Activated T-helper 17 cell treated with anti-CD3 and anti-CD28 coated beads, Interleukin-2, amount 50 U/mL, for 72 hours (primary cell): ENCODE data around the gene CAMK1D. TPM values are rescaled to one million over a fixed set of nuclear protein-coding genes. Genes with fewer than 3 reads are reported as not detected.
"Not testable (repeated sequence)": the region's sequence is repeated elsewhere in the genome, so short reads cannot be mapped to it uniquely, and the experiment has no call there.

Source experiments
- ATAC-seq: fragments of 150-1000 bp; cut with Tn5 transposase; replicated peaks from 2 replicates; pipeline ENCODE4 v1.10.0; 2021; ENCODE audit warnings: mild to moderate bottlenecking, moderate library complexity
- H3K27ac Mint-ChIP-seq: one replicate; pipeline ENCODE4 v1.8.0; 2022; ENCODE audit warnings: mixed read lengths
- H3K27me3 Mint-ChIP-seq: one replicate; pipeline ENCODE4 v1.8.0; 2022; ENCODE audit warnings: mixed read lengths
- H3K36me3 Mint-ChIP-seq: one replicate; pipeline ENCODE4 v1.8.0; 2022; ENCODE audit warnings: low read depth, mild to moderate bottlenecking, mixed read lengths
- H3K4me1 Mint-ChIP-seq: one replicate; pipeline ENCODE4 v1.8.0; 2022; ENCODE audit warnings: mixed read lengths
- H3K4me3 Mint-ChIP-seq: one replicate; pipeline ENCODE4 v1.8.0; 2022; ENCODE audit warnings: mild to moderate bottlenecking, mixed read lengths
- H3K9me3 Mint-ChIP-seq: one replicate; pipeline ENCODE4 v1.8.0; 2022; ENCODE audit warnings: mixed read lengths
- total RNA-seq, 2 donors: library from RNA; stranded (reverse); gene quantifications; one replicate each; pipeline ENCODE4 v1.2.3, GENCODE V29; 2022

Gene CAMK1D
- total RNA-seq, 2 donors from 2014 or later = 10.9 to 20.7 TPM

- H3K36me3 Mint-ChIP-seq = no peaks in the 10 kb centered on the region
- H3K4me1 Mint-ChIP-seq = peaks cover 17% of the 10 kb centered on the region
- ATAC-seq = no peak
- peak overlapping the region; percentile 63 for H3K27ac Mint-ChIP-seq
- no peaks in the 10 kb centered on the region for H3K9me3 Mint-ChIP-seq
- H3K27me3 Mint-ChIP-seq = no peaks in the 10 kb centered on the region
- no peak overlapping the region for H3K4me3 Mint-ChIP-seq
Observed at GRCh38 chr10:12428447-12429135, 79.2 kb downstream of the CAMK1D start.

GRCh38 chr10:12430406-12430982 lies 81.1 kb downstream of the CAMK1D start:
- no peak for ATAC-seq

GRCh38 chr10:12431151-12432101 lies 82.1 kb downstream of the CAMK1D start:
- Mint-ChIP-seq H3K27me3 (no peaks in the 10 kb centered on the region), H3K4me3 (no peak overlapping the region), H3K36me3 (no peaks in the 10 kb centered on the region), H3K9me3 (no peaks in the 10 kb centered on the region), H3K27ac (no peak overlapping the region), H3K4me1 (peaks cover 5% of the 10 kb centered on the region)
- ATAC-seq = no peak

More at GRCh38 chr10:12430406-12430982, 81.1 kb downstream of the CAMK1D start:
- Mint-ChIP-seq H3K9me3 (no peaks in the 10 kb centered on the region), H3K4me3 (no peak overlapping the region), H3K4me1 (peaks cover 4% of the 10 kb centered on the region), H3K27me3 (no peaks in the 10 kb centered on the region), H3K36me3 (no peaks in the 10 kb centered on the region), H3K27ac (no peak overlapping the region)

- H3K27ac Mint-ChIP-seq = no peak overlapping the region
- H3K4me1 Mint-ChIP-seq = peaks cover 9% of the 10 kb centered on the region
- H3K9me3 Mint-ChIP-seq = no peaks in the 10 kb centered on the region
- no peaks in the 10 kb centered on the region for H3K36me3 Mint-ChIP-seq
- no peak for ATAC-seq
- no peak overlapping the region for H3K4me3 Mint-ChIP-seq
- no peaks in the 10 kb centered on the region for H3K27me3 Mint-ChIP-seq
Observed at GRCh38 chr10:12432402-12433189, 83.2 kb downstream of the CAMK1D start.

- H3K27me3 Mint-ChIP-seq = no peaks in the 10 kb centered on the region
- H3K4me3 Mint-ChIP-seq = no peak overlapping the region
- ATAC-seq = no peak
- peaks cover 9% of the 10 kb centered on the region for H3K4me1 Mint-ChIP-seq
- H3K9me3 Mint-ChIP-seq = peaks cover 5% of the 10 kb centered on the region
- peak overlapping the region; percentile 8 for H3K27ac Mint-ChIP-seq
- H3K36me3 Mint-ChIP-seq = peaks cover 4% of the 10 kb centered on the region
Observed at GRCh38 chr10:12434277-12434676, 84.9 kb downstream of the CAMK1D start.

- not testable (repeated sequence) for H3K4me3 Mint-ChIP-seq, H3K36me3 Mint-ChIP-seq, H3K27me3 Mint-ChIP-seq, H3K27ac Mint-ChIP-seq, ATAC-seq, H3K9me3 Mint-ChIP-seq
- peaks cover 13% of the 10 kb centered on the region for H3K4me1 Mint-ChIP-seq
Observed at GRCh38 chr10:12434677-12435076, 85.3 kb downstream of the CAMK1D start.

- no peak overlapping the region for H3K27ac Mint-ChIP-seq
Observed at GRCh38 chr10:12435348-12435747, 86.0 kb downstream of the CAMK1D start.

GRCh38 chr10:12438919-12439692 lies 89.8 kb downstream of the CAMK1D start:
- ATAC-seq = no peak
- Mint-ChIP-seq H3K4me3 (no peak overlapping the region), H3K27me3 (no peaks in the 10 kb centered on the region), H3K9me3 (peaks cover 10% of the 10 kb centered on the region), H3K27ac (peak overlapping the region; percentile 34), H3K4me1 (peaks cover 11% of the 10 kb centered on the region), H3K36me3 (peaks cover 10% of the 10 kb centered on the region)

More at GRCh38 chr10:12435348-12435747, 86.0 kb downstream of the CAMK1D start:
- no peak for ATAC-seq
- peaks cover 10% of the 10 kb centered on the region for H3K36me3 Mint-ChIP-seq
- H3K4me1 Mint-ChIP-seq = peaks cover 11% of the 10 kb centered on the region
- H3K27me3 Mint-ChIP-seq = no peaks in the 10 kb centered on the region
- H3K9me3 Mint-ChIP-seq = peaks cover 10% of the 10 kb centered on the region
- no peak overlapping the region for H3K4me3 Mint-ChIP-seq

- ATAC-seq = peak; percentile 74
- Mint-ChIP-seq H3K4me1 (peaks cover 15% of the 10 kb centered on the region), H3K27ac (peak overlapping the region; percentile 34), H3K9me3 (peaks cover 10% of the 10 kb centered on the region)
- not testable (repeated sequence) for H3K36me3 Mint-ChIP-seq, H3K4me3 Mint-ChIP-seq, H3K27me3 Mint-ChIP-seq
Observed at GRCh38 chr10:12439767-12440166, 90.4 kb downstream of the CAMK1D start.

GRCh38 chr10:12443026-12443425 lies 93.7 kb downstream of the CAMK1D start:
- Mint-ChIP-seq H3K4me3 (no peak overlapping the region), H3K27ac (no peak overlapping the region), H3K27me3 (no peaks in the 10 kb centered on the region), H3K4me1 (peaks cover 16% of the 10 kb centered on the region), H3K36me3 (peaks cover 10% of the 10 kb centered on the region), H3K9me3 (peaks cover 15% of the 10 kb centered on the region)
- ATAC-seq = no peak

GRCh38 chr10:12444981-12445700 lies 95.8 kb downstream of the CAMK1D start:
- Mint-ChIP-seq H3K27ac (peak overlapping the region; percentile 70), H3K4me3 (peak overlapping the region; percentile 45), H3K27me3 (no peaks in the 10 kb centered on the region), H3K9me3 (peaks cover 10% of the 10 kb centered on the region), H3K36me3 (peaks cover 11% of the 10 kb centered on the region), H3K4me1 (peaks cover 22% of the 10 kb centered on the region)
- no peak for ATAC-seq

- Mint-ChIP-seq H3K4me3 (peak overlapping the region; percentile 45), H3K27ac (peak overlapping the region; percentile 70), H3K27me3 (no peaks in the 10 kb centered on the region), H3K9me3 (peaks cover 10% of the 10 kb centered on the region), H3K4me1 (peaks cover 22% of the 10 kb centered on the region), H3K36me3 (peaks cover 11% of the 10 kb centered on the region)
- no peak for ATAC-seq
Observed at GRCh38 chr10:12445701-12446334, 96.5 kb downstream of the CAMK1D start.
